Measurements from ENCODE around the gene PUS7.

DNA sequence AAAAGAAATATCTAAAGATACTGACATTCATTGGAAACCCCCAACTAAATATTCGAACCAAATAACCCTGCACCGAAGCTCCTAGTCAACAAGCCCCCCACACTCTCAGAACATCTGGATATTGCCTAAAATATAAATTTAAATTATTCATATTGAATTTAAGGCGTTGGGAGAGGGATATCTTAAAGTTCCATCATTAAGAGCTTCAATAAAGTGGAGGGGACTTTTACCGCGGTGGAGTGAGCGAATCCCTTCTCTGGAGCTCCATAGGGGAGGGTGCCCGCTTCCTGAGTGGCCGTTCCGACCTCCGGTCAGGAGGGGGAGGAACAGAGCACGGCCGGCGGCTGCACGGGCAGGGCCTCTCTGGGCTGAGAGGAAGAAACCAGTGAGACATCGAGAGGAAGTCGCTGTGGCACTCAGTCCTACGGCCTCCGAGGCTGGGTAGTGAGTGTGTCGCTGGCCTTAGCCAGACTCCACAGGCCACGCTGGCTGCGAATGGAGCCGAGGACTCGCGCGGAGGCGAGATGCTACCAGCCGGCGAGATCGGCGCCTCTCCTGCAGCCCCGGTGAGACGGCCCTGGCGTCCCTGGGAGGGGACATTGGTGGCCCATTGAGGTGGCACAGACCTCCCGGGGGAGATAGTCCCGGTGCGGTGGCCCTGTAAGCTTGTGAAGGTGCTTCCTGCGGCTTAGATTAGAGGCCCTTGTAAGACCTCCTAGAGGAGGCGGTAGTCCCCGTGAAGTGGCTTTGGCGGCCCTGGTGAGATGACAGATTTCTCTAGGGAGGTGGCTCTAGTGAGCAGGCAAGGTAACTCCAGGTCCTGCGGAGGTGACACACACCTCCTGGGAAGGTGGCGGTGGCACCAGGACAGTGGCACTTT, 10.0 kb upstream of the PUS7 start, which contains the start of gene RINT1:
- TF ChIP-seq, protein P1, sequence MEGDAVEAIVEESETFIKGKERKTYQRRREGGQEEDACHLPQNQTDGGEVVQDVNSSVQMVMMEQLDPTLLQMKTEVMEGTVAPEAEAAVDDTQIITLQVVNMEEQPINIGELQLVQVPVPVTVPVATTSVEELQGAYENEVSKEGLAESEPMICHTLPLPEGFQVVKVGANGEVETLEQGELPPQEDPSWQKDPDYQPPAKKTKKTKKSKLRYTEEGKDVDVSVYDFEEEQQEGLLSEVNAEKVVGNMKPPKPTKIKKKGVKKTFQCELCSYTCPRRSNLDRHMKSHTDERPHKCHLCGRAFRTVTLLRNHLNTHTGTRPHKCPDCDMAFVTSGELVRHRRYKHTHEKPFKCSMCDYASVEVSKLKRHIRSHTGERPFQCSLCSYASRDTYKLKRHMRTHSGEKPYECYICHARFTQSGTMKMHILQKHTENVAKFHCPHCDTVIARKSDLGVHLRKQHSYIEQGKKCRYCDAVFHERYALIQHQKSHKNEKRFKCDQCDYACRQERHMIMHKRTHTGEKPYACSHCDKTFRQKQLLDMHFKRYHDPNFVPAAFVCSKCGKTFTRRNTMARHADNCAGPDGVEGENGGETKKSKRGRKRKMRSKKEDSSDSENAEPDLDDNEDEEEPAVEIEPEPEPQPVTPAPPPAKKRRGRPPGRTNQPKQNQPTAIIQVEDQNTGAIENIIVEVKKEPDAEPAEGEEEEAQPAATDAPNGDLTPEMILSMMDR (IDR thresholded peaks at IDR 0.05; ENCODE audit: low read depth, low read length): peak; percentile 97
- TF ChIP-seq POLR2A (IDR thresholded peaks at IDR 0.05; ENCODE audit: extremely low read depth, insufficient read length): peak; percentile 98

Data from NB4 (cell line).